ENCODE results near the gene TNNT3.
A peak's percentile ranks its signal among the peaks of the same experiment; 100 is the strongest.

Gene TNNT3

GRCh38 chr11:1927026-1927847 lies 7.7 kb downstream of the TNNT3 start:
- 82% methylated on average over 26 of the region's 28 CpGs for WGBS (ENCODE audit: insufficient coverage)
- H3K36me3 ChIP-seq (ENCODE audit: control insufficient read depth in 4 of 4, insufficient read depth in 4 of 4, low read length in 3 of 4), result no peaks in the 10 kb centered on the region
- H3K27ac ChIP-seq (ENCODE audit: insufficient read depth in 1 of 2, low read depth in 1 of 2, low read length in 2 of 2, poor library complexity in 1 of 2, severe bottlenecking in 2 of 2), result peak overlapping the region in 1 of 2 experiments; percentile 41
- ChIA-PET CTCF (interaction anchor here (0.7 to 1.9 kb wide), 2 partner anchors 29 to 37 kb away, joined by 3 to 6 read pairs; no protein-coding TSS in a partner anchor), POLR2A (no interaction called here)
- H3K27me3 ChIP-seq (replicated peaks in 2 of 5; ENCODE audit: control insufficient read depth in 4 of 5, insufficient read depth in 5 of 5, low read length in 4 of 5), result no peaks in the 10 kb centered on the region
- peak in 1 of 3 donors; percentile 14 for DNase-seq
- H3K4me3 ChIP-seq (ENCODE audit: control insufficient read depth in 1 of 7, extremely low read depth in 1 of 7, insufficient read depth in 4 of 7, low read depth in 2 of 7, low read length in 6 of 7), result peak overlapping the region in 2 of 7 experiments; percentile 12 to 61
- no peaks in the 10 kb centered on the region for H3K9me3 ChIP-seq (ENCODE audit: control extremely low read depth in 1 of 5, control insufficient read depth in 4 of 5, insufficient read depth in 2 of 5, low read depth in 1 of 5, low read length in 4 of 5)
- peaks cover 2 to 73% (median 41%) of the 10 kb centered on the region in 4 experiments for H3K4me1 ChIP-seq (ENCODE audit: control extremely low read depth in 1 of 4, control insufficient read depth in 4 of 4, insufficient read depth in 4 of 4, low read length in 3 of 4)

GRCh38 chr11:1927848-1928469 lies 8.5 kb downstream of the TNNT3 start:
- H3K4me1 ChIP-seq (ENCODE audit: control extremely low read depth in 1 of 4, control insufficient read depth in 4 of 4, insufficient read depth in 4 of 4, low read length in 3 of 4), result peaks cover 2 to 70% (median 37%) of the 10 kb centered on the region in 4 experiments
- H3K9me3 ChIP-seq (ENCODE audit: control extremely low read depth in 1 of 5, control insufficient read depth in 4 of 5, insufficient read depth in 2 of 5, low read depth in 1 of 5, low read length in 4 of 5), result no peaks in the 10 kb centered on the region
- 88% methylated on average over 19 of the region's 20 CpGs for WGBS (ENCODE audit: insufficient coverage)
- H3K4me3 ChIP-seq (ENCODE audit: control insufficient read depth in 1 of 7, extremely low read depth in 1 of 7, insufficient read depth in 4 of 7, low read depth in 2 of 7, low read length in 6 of 7), result no peak overlapping the region
- no peak overlapping the region for H3K27ac ChIP-seq (ENCODE audit: insufficient read depth in 1 of 2, low read depth in 1 of 2, low read length in 2 of 2, poor library complexity in 1 of 2, severe bottlenecking in 2 of 2)
- no peaks in the 10 kb centered on the region for H3K36me3 ChIP-seq (ENCODE audit: control insufficient read depth in 4 of 4, insufficient read depth in 4 of 4, low read length in 3 of 4)
- POLR2A ChIA-PET, result no interaction called here
- no peaks in the 10 kb centered on the region for H3K27me3 ChIP-seq (replicated peaks in 2 of 5; ENCODE audit: control insufficient read depth in 4 of 5, insufficient read depth in 5 of 5, low read length in 4 of 5)
- peak in 2 of 3 donors; percentile 36 to 62 for DNase-seq
- CTCF ChIA-PET, result interaction anchor here (1.9 kb wide), 1 partner anchor 37 kb away, joined by 6 read pairs; no protein-coding TSS in a partner anchor

GRCh38 chr11:1928470-1928890 lies 9.0 kb downstream of the TNNT3 start:
- peaks cover 2 to 66% (median 35%) of the 10 kb centered on the region in 4 experiments for H3K4me1 ChIP-seq (ENCODE audit: control extremely low read depth in 1 of 4, control insufficient read depth in 4 of 4, insufficient read depth in 4 of 4, low read length in 3 of 4)
- no peaks in the 10 kb centered on the region for H3K36me3 ChIP-seq (ENCODE audit: control insufficient read depth in 4 of 4, insufficient read depth in 4 of 4, low read length in 3 of 4)
- H3K27me3 ChIP-seq (replicated peaks in 2 of 5; ENCODE audit: control insufficient read depth in 4 of 5, insufficient read depth in 5 of 5, low read length in 4 of 5), result no peaks in the 10 kb centered on the region
- CTCF ChIA-PET, result interaction anchor here (1.0 to 1.9 kb wide), 3 partner anchors 10 to 51 kb away, joined by 3 to 6 read pairs (median 4); no protein-coding TSS in a partner anchor
- no peak overlapping the region for H3K4me3 ChIP-seq (ENCODE audit: control insufficient read depth in 1 of 7, extremely low read depth in 1 of 7, insufficient read depth in 4 of 7, low read depth in 2 of 7, low read length in 6 of 7)
- 96% methylated on average over 13 of the region's 13 CpGs for WGBS (ENCODE audit: insufficient coverage)
- no peak overlapping the region for H3K27ac ChIP-seq (ENCODE audit: insufficient read depth in 1 of 2, low read depth in 1 of 2, low read length in 2 of 2, poor library complexity in 1 of 2, severe bottlenecking in 2 of 2)
- no peak for DNase-seq
- no peaks in the 10 kb centered on the region for H3K9me3 ChIP-seq (ENCODE audit: control extremely low read depth in 1 of 5, control insufficient read depth in 4 of 5, insufficient read depth in 2 of 5, low read depth in 1 of 5, low read length in 4 of 5)
- POLR2A ChIA-PET, result no interaction called here

GRCh38 chr11:1928891-1929541 lies 9.5 kb downstream of the TNNT3 start:
- DNase-seq, result no peak
- POLR2A ChIA-PET, result no interaction called here

GRCh38 chr11:1929621-1930461 lies 10.3 kb downstream of the TNNT3 start:
- Histone ChIP-seq H3K27me3 (replicated peaks in 2 of 5; ENCODE audit: control insufficient read depth in 4 of 5, insufficient read depth in 5 of 5, low read length in 4 of 5) (no peaks in the 10 kb centered on the region), H3K9me3 (ENCODE audit: control extremely low read depth in 1 of 5, control insufficient read depth in 4 of 5, insufficient read depth in 2 of 5, low read depth in 1 of 5, low read length in 4 of 5) (no peaks in the 10 kb centered on the region), H3K36me3 (ENCODE audit: control insufficient read depth in 4 of 4, insufficient read depth in 4 of 4, low read length in 3 of 4) (no peaks in the 10 kb centered on the region), H3K4me3 (ENCODE audit: control insufficient read depth in 1 of 7, extremely low read depth in 1 of 7, insufficient read depth in 4 of 7, low read depth in 2 of 7, low read length in 6 of 7) (no peak overlapping the region), H3K4me1 (ENCODE audit: control extremely low read depth in 1 of 4, control insufficient read depth in 4 of 4, insufficient read depth in 4 of 4, low read length in 3 of 4) (peaks cover 2 to 73% (median 37%) of the 10 kb centered on the region in 4 experiments), H3K27ac (ENCODE audit: insufficient read depth in 1 of 2, low read depth in 1 of 2, low read length in 2 of 2, poor library complexity in 1 of 2, severe bottlenecking in 2 of 2) (no peak overlapping the region)
- 91% methylated on average over 12 of the region's 25 CpGs for WGBS (ENCODE audit: insufficient coverage)
- ChIA-PET POLR2A (no interaction called here), CTCF (interaction anchor here (0.9 to 1.6 kb wide), 4 partner anchors 8 to 52 kb away, joined by 3 to 5 read pairs (median 4); no protein-coding TSS in a partner anchor)
- DNase-seq, result no peak

More at GRCh38 chr11:1928891-1929541, 9.5 kb downstream of the TNNT3 start:
- no peaks in the 10 kb centered on the region for H3K27me3 ChIP-seq (replicated peaks in 2 of 5; ENCODE audit: control insufficient read depth in 4 of 5, insufficient read depth in 5 of 5, low read length in 4 of 5)
- H3K4me1 ChIP-seq (ENCODE audit: control extremely low read depth in 1 of 4, control insufficient read depth in 4 of 4, insufficient read depth in 4 of 4, low read length in 3 of 4), result peaks cover 2 to 66% (median 35%) of the 10 kb centered on the region in 4 experiments
- WGBS (ENCODE audit: insufficient coverage), result 90% methylated on average over 28 of the region's 35 CpGs
- no peak overlapping the region for H3K27ac ChIP-seq (ENCODE audit: insufficient read depth in 1 of 2, low read depth in 1 of 2, low read length in 2 of 2, poor library complexity in 1 of 2, severe bottlenecking in 2 of 2)
- H3K36me3 ChIP-seq (ENCODE audit: control insufficient read depth in 4 of 4, insufficient read depth in 4 of 4, low read length in 3 of 4), result no peaks in the 10 kb centered on the region
- CTCF ChIA-PET, result interaction anchor here (1.0 to 1.6 kb wide), 3 partner anchors 9 to 52 kb away, joined by 3 to 5 read pairs (median 4); no protein-coding TSS in a partner anchor
- H3K4me3 ChIP-seq (ENCODE audit: control insufficient read depth in 1 of 7, extremely low read depth in 1 of 7, insufficient read depth in 4 of 7, low read depth in 2 of 7, low read length in 6 of 7), result no peak overlapping the region
- no peaks in the 10 kb centered on the region for H3K9me3 ChIP-seq (ENCODE audit: control extremely low read depth in 1 of 5, control insufficient read depth in 4 of 5, insufficient read depth in 2 of 5, low read depth in 1 of 5, low read length in 4 of 5)

- no peaks in the 10 kb centered on the region for H3K9me3 ChIP-seq (ENCODE audit: control extremely low read depth in 1 of 5, control insufficient read depth in 4 of 5, insufficient read depth in 2 of 5, low read depth in 1 of 5, low read length in 4 of 5)
- no peaks in the 10 kb centered on the region for H3K36me3 ChIP-seq (ENCODE audit: control insufficient read depth in 4 of 4, insufficient read depth in 4 of 4, low read length in 3 of 4)
- 100% methylated on average over 3 of the region's 9 CpGs for WGBS (ENCODE audit: insufficient coverage)
- H3K4me1 ChIP-seq (ENCODE audit: control extremely low read depth in 1 of 4, control insufficient read depth in 4 of 4, insufficient read depth in 4 of 4, low read length in 3 of 4), result peaks cover 2 to 73% (median 38%) of the 10 kb centered on the region in 4 experiments
- CTCF ChIA-PET, result interaction anchor here (0.9 to 1.6 kb wide), 2 partner anchors 33 to 40 kb away, joined by 3 to 5 read pairs; no protein-coding TSS in a partner anchor
- POLR2A ChIA-PET, result no interaction called here
- peak in 2 of 3 donors; percentile 20 to 30 for DNase-seq
- H3K27ac ChIP-seq (ENCODE audit: insufficient read depth in 1 of 2, low read depth in 1 of 2, low read length in 2 of 2, poor library complexity in 1 of 2, severe bottlenecking in 2 of 2), result no peak overlapping the region
- no peak overlapping the region for H3K4me3 ChIP-seq (ENCODE audit: control insufficient read depth in 1 of 7, extremely low read depth in 1 of 7, insufficient read depth in 4 of 7, low read depth in 2 of 7, low read length in 6 of 7)
- no peaks in the 10 kb centered on the region for H3K27me3 ChIP-seq (replicated peaks in 2 of 5; ENCODE audit: control insufficient read depth in 4 of 5, insufficient read depth in 5 of 5, low read length in 4 of 5)
Observed at GRCh38 chr11:1930462-1930830, 10.9 kb downstream of the TNNT3 start.

All from common myeloid progenitor, CD34-positive (primary cell).